H9 (cell line): ENCODE measurements around the gene MYBBP1A. TPM values are rescaled to one million over a fixed set of nuclear protein-coding genes. Genes with fewer than 3 reads are reported as not detected.

Source experiments
- DNase-seq: peaks from one replicate; pipeline ENCODE4 v3.0.0-alpha.2; 2017
- H2AFZ ChIP-seq: one replicate; pipeline ENCODE4 v1.6.1; 2013; ENCODE audit warnings: mild to moderate bottlenecking, low read length, control low read depth, moderate library complexity
- H2AK5ac ChIP-seq: 2 replicates; pipeline ENCODE4 v1.6.1; 2013; ENCODE audit warnings: low read length, control low read depth, mixed read lengths; ENCODE audit not compliant: insufficient read length
- H2BK120ac ChIP-seq: one replicate; pipeline ENCODE4 v1.6.1; 2013; ENCODE audit warnings: low read depth, mild to moderate bottlenecking, low read length, control low read depth, inconsistent platforms; ENCODE audit not compliant: poor library complexity, severe bottlenecking
- H2BK12ac ChIP-seq: 2 replicates; pipeline ENCODE4 v1.6.1; 2013; ENCODE audit warnings: low read length, control low read depth, mixed read lengths, low read depth; ENCODE audit not compliant: insufficient read length
- H2BK15ac ChIP-seq: 2 replicates; pipeline ENCODE4 v1.6.1; 2013; ENCODE audit warnings: low read depth, low read length, control low read depth
- H2BK20ac ChIP-seq: one replicate; pipeline ENCODE4 v1.6.1; 2013; ENCODE audit warnings: low read depth, mild to moderate bottlenecking, low read length, control low read depth, inconsistent platforms; ENCODE audit not compliant: poor library complexity, severe bottlenecking
- H2BK5ac ChIP-seq: 2 replicates; pipeline ENCODE4 v1.6.1; 2013; ENCODE audit warnings: low read length, control low read depth, mixed read lengths; ENCODE audit not compliant: insufficient read length
- H3K14ac ChIP-seq: 2 replicates; pipeline ENCODE4 v1.6.1; 2013; ENCODE audit warnings: low read length, control low read depth; ENCODE audit not compliant: insufficient read depth
- H3K18ac ChIP-seq: 2 replicates; pipeline ENCODE4 v1.6.1; 2013; ENCODE audit warnings: low read depth, mild to moderate bottlenecking, mixed read lengths, low read length, control low read depth; ENCODE audit not compliant: insufficient read length
- H3K23ac ChIP-seq: 2 replicates; pipeline ENCODE4 v1.6.1; 2013; ENCODE audit warnings: low read length, control low read depth, mixed read lengths, low read depth; ENCODE audit not compliant: insufficient read length
- H3K23me2 ChIP-seq: 2 replicates; pipeline ENCODE4 v1.6.1; 2013; ENCODE audit warnings: low read depth, mild to moderate bottlenecking, mixed read lengths, low read length, control low read depth; ENCODE audit not compliant: insufficient read length, poor library complexity, severe bottlenecking
- H3K27ac ChIP-seq: 2 replicates; pipeline ENCODE4 v1.5.1; 2013; ENCODE audit warnings: low read length, control low read depth, mixed read lengths, low read depth; ENCODE audit not compliant: insufficient read length
- H3K27me3 ChIP-seq: 2 replicates; pipeline ENCODE4 v1.6.1; 2013; ENCODE audit warnings: low read length, control low read depth, inconsistent platforms; ENCODE audit not compliant: insufficient read depth
- H3K4ac ChIP-seq: 2 replicates; pipeline ENCODE4 v1.6.1; 2013; ENCODE audit warnings: low read depth, mild to moderate bottlenecking, control low read depth, inconsistent platforms, low read length, moderate library complexity
- H3K4me1 ChIP-seq: 2 replicates; pipeline ENCODE4 v1.6.1; 2013; ENCODE audit warnings: low read length, control low read depth, inconsistent platforms; ENCODE audit not compliant: insufficient read depth
- H3K4me2 ChIP-seq: 2 replicates; pipeline ENCODE4 v1.6.1; 2013; ENCODE audit warnings: low read length, control low read depth, mixed read lengths; ENCODE audit not compliant: insufficient read length, insufficient read depth
- H3K56ac ChIP-seq: 2 replicates; pipeline ENCODE4 v1.6.1; 2013; ENCODE audit warnings: low read depth, mild to moderate bottlenecking, mixed read lengths, low read length, control low read depth; ENCODE audit not compliant: insufficient read length
- H3K79me1 ChIP-seq: 2 replicates; pipeline ENCODE4 v1.6.1; 2013; ENCODE audit warnings: low read depth, mild to moderate bottlenecking, moderate library complexity, low read length, control low read depth, inconsistent platforms; ENCODE audit not compliant: insufficient read depth, poor library complexity, severe bottlenecking
- H3K79me2 ChIP-seq: 2 replicates; pipeline ENCODE4 v1.6.1; 2013; ENCODE audit warnings: low read length, control low read depth, inconsistent platforms; ENCODE audit not compliant: insufficient read depth
- H3K9ac ChIP-seq: 2 replicates; pipeline ENCODE4 v1.6.1; 2013; ENCODE audit warnings: low read length, control low read depth, mixed read lengths; ENCODE audit not compliant: insufficient read length; ENCODE audit errors: extremely low read depth
- H3K9me3 ChIP-seq: one replicate; pipeline ENCODE4 v1.6.1; 2013; ENCODE audit warnings: low read depth, low read length, inconsistent platforms; ENCODE audit not compliant: control insufficient read depth
- H3T11ph ChIP-seq: one replicate; pipeline ENCODE4 v1.6.1; 2013; ENCODE audit warnings: mild to moderate bottlenecking, low read length, control low read depth, inconsistent platforms
- H4K20me1 ChIP-seq: one replicate; pipeline ENCODE4 v1.6.1; 2013; ENCODE audit not compliant: control insufficient read depth, insufficient read length, insufficient read depth
- H4K5ac ChIP-seq: 2 replicates; pipeline ENCODE4 v1.6.1; 2013; ENCODE audit warnings: low read depth, mild to moderate bottlenecking, mixed read lengths, low read length, control low read depth; ENCODE audit not compliant: insufficient read length
- H4K8ac ChIP-seq: replicated peaks from 2 replicates; pipeline ENCODE4 v1.6.1; 2013; ENCODE audit warnings: low read length, control low read depth, mixed read lengths, low read depth; ENCODE audit not compliant: insufficient read length
- H4K91ac ChIP-seq: 2 replicates; pipeline ENCODE4 v1.6.1; 2013; ENCODE audit warnings: low read depth, mild to moderate bottlenecking, moderate library complexity, mixed read lengths, low read length, control low read depth; ENCODE audit not compliant: insufficient read length
- H3K27ac Mint-ChIP-seq, 3 experiments: 2 replicates in 2 of 3; 3 replicates in 1 of 3; pipeline ENCODE4 v1.8.0; 2020 to 2021; ENCODE audit warnings: mixed read lengths in 3 of 3, mild to moderate bottlenecking in 1 of 3, moderate library complexity in 1 of 3
- H3K27me3 Mint-ChIP-seq: 2 replicates; pipeline ENCODE4 v1.8.0; 2021; ENCODE audit warnings: low read depth, mild to moderate bottlenecking, moderate library complexity, mixed read lengths
- H3K36me3 Mint-ChIP-seq, 3 experiments: 2 replicates in 2 of 3; 3 replicates in 1 of 3; pipeline ENCODE4 v1.8.0; 2020 to 2021; ENCODE audit warnings: low read depth in 3 of 3, mixed read lengths in 3 of 3; ENCODE audit not compliant: insufficient read depth in 1 of 3
- H3K4me1 Mint-ChIP-seq, 2 experiments: 2 replicates each; pipeline ENCODE4 v1.8.0; 2020; ENCODE audit warnings: mixed read lengths in 2 of 2
- H3K4me3 Mint-ChIP-seq, 2 experiments: 2 replicates in 1 of 2; 3 replicates in 1 of 2; pipeline ENCODE4 v1.8.0; 2020 to 2021; ENCODE audit warnings: mild to moderate bottlenecking in 2 of 2, mixed read lengths in 2 of 2, moderate library complexity in 1 of 2
- H3K9me3 Mint-ChIP-seq, 2 experiments: 2 replicates in 1 of 2; 3 replicates in 1 of 2; pipeline ENCODE4 v1.8.0; 2020; ENCODE audit warnings: mild to moderate bottlenecking in 2 of 2, mixed read lengths in 2 of 2, moderate library complexity in 1 of 2
- WGBS: extraction: QIAGEN DNeasy Blood & Tissue Kit; methylation state at CpG from one replicate; pipeline ENCODE4 v1.1.7; 2013; ENCODE audit warnings: missing lambda C conversion rate, low lambda C conversion rate, mixed read lengths; ENCODE audit not compliant: insufficient read length; ENCODE audit errors: extremely low coverage; 5-methylcytosine and 5-hydroxymethylcytosine counted together
- long read RNA-seq: library from polyadenylated mRNA; unstranded; transcript quantifications from one replicate; pipeline ENCODE4 v2.0.0, GENCODE V29; 2020
- total RNA-seq: library from RNA; stranded (reverse); gene quantifications from 2 replicates; pipeline ENCODE4 v1.2.1, GENCODE V29; 2021
- TF ChIP-seq, protein P1 (sequence below): fragments of 200-600 bp; sonication (generic); conservative IDR thresholded peaks from 3 replicates; pipeline ENCODE4 v1.8.0; 2021; ENCODE audit warnings: antibody characterized with exemption, mild to moderate bottlenecking

The MYBBP1A gene, protein sequence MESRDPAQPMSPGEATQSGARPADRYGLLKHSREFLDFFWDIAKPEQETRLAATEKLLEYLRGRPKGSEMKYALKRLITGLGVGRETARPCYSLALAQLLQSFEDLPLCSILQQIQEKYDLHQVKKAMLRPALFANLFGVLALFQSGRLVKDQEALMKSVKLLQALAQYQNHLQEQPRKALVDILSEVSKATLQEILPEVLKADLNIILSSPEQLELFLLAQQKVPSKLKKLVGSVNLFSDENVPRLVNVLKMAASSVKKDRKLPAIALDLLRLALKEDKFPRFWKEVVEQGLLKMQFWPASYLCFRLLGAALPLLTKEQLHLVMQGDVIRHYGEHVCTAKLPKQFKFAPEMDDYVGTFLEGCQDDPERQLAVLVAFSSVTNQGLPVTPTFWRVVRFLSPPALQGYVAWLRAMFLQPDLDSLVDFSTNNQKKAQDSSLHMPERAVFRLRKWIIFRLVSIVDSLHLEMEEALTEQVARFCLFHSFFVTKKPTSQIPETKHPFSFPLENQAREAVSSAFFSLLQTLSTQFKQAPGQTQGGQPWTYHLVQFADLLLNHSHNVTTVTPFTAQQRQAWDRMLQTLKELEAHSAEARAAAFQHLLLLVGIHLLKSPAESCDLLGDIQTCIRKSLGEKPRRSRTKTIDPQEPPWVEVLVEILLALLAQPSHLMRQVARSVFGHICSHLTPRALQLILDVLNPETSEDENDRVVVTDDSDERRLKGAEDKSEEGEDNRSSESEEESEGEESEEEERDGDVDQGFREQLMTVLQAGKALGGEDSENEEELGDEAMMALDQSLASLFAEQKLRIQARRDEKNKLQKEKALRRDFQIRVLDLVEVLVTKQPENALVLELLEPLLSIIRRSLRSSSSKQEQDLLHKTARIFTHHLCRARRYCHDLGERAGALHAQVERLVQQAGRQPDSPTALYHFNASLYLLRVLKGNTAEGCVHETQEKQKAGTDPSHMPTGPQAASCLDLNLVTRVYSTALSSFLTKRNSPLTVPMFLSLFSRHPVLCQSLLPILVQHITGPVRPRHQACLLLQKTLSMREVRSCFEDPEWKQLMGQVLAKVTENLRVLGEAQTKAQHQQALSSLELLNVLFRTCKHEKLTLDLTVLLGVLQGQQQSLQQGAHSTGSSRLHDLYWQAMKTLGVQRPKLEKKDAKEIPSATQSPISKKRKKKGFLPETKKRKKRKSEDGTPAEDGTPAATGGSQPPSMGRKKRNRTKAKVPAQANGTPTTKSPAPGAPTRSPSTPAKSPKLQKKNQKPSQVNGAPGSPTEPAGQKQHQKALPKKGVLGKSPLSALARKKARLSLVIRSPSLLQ (N-terminal part only)
- 177 and 181 TPM in 2 replicates for total RNA-seq
- long read RNA-seq, full-length matches to known transcripts = 127 of 280 reads
- long read RNA-seq, partial matches to known transcripts = 105 of 280 reads
- long read RNA-seq, other reads (novel, unspliced or antisense) = 48 of 280 reads

DNA sequence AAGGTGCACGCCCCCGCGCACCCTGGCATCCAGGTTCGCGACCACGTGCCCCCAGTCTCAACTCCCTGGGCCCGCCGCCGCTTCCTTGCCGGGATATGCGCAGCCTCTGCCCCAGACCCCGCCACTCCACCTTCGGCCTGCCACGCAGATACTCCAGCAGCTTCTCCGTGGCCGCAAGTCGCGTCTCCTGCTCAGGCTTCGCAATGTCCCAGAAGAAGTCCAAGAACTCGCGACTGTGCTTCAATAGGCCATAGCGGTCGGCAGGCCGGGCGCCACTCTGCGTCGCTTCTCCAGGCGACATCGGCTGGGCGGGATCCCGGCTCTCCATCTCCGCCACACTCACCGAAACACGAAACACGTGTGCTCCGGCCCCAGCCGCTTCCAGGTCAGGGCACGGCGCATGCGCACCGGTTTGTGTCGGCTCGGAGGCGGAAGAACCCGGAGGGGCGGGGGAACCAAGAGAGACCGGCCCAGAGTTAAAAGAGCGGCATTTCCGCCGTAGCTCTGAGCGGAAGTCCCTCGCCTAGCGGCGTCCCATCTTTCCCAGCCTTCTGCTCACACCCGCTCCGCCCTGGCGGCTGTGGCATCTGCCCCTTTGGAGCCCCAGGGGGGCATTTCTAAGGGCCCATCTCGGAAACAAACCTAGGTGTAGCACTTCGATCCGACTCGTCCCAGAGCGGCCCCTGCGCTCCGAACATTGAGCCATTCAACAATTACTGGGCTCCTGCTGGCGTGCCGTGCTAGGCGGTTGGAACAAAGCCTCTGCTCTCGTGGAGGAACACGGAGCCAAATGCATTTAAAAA is at the start of gene MYBBP1A:
Gene MYBBP1A, minus strand, starts transcription at position 388 of the 803 bp plus-strand sequence. Its CDS starts 60 bp downstream, at position 328.
- Histone ChIP-seq H3K56ac (no peak within 1 kb of the TSS), H3K79me1 (no peaks in the 10 kb centered on the region), H3K27ac (no peak within 1 kb of the TSS), H3K9me3 (no peaks in the 10 kb centered on the region), H3K9ac (peak within 1 kb of the TSS; percentile 68), H2AFZ (no peak within 1 kb of the TSS), H4K91ac (no peak within 1 kb of the TSS), H4K8ac (no peak within 1 kb of the TSS), H3K4me2 (peak within 1 kb of the TSS; percentile 60), H2BK5ac (no peak within 1 kb of the TSS), H2BK120ac (no peak within 1 kb of the TSS), H3K23ac (no peak within 1 kb of the TSS), H2BK15ac (no peak within 1 kb of the TSS), H3K79me2 (peaks cover 9% of the 10 kb centered on the region; the same call in 1 of the 2 replicates), H3K4me1 (peaks cover 4% of the 10 kb centered on the region; the same call in 1 of the 2 replicates), H3K18ac (peak within 1 kb of the TSS; percentile 43), H4K5ac (no peak within 1 kb of the TSS), H2BK20ac (no peak within 1 kb of the TSS), H3K23me2 (peaks cover 11% of the 10 kb centered on the region), H3K27me3 (no peaks in the 10 kb centered on the region), H2AK5ac (no peak within 1 kb of the TSS), H4K20me1 (no peaks in the 10 kb centered on the region), H3K14ac (peak within 1 kb of the TSS; percentile 76), H2BK12ac (no peak within 1 kb of the TSS), H3T11ph (no peak within 1 kb of the TSS), H3K4ac (no peak within 1 kb of the TSS)
- Mint-ChIP-seq H3K27me3 (no peaks in the 10 kb centered on the region), H3K4me1 (peaks cover 19 to 30% of the 10 kb centered on the region in 2 experiments), H3K9me3 (no peaks in the 10 kb centered on the region), H3K27ac (peak within 1 kb of the TSS; percentile 56 to 97 (median 89)), H3K36me3 (peaks cover 30 to 49% (median 40%) of the 10 kb centered on the region in 3 experiments), H3K4me3 (peak within 1 kb of the TSS; percentile 94 to 95)
- WGBS = no CpG with 5 or more reads among the region's 69 CpGs
- DNase-seq = peak; percentile 97
- TF ChIP-seq, protein P1, sequence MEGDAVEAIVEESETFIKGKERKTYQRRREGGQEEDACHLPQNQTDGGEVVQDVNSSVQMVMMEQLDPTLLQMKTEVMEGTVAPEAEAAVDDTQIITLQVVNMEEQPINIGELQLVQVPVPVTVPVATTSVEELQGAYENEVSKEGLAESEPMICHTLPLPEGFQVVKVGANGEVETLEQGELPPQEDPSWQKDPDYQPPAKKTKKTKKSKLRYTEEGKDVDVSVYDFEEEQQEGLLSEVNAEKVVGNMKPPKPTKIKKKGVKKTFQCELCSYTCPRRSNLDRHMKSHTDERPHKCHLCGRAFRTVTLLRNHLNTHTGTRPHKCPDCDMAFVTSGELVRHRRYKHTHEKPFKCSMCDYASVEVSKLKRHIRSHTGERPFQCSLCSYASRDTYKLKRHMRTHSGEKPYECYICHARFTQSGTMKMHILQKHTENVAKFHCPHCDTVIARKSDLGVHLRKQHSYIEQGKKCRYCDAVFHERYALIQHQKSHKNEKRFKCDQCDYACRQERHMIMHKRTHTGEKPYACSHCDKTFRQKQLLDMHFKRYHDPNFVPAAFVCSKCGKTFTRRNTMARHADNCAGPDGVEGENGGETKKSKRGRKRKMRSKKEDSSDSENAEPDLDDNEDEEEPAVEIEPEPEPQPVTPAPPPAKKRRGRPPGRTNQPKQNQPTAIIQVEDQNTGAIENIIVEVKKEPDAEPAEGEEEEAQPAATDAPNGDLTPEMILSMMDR = peak; percentile 59; the same call in 2 of the 3 replicates
